SK-N-SH treated with all-trans-retinoic acid at 6 μM for 48 hours (cell line): ENCODE measurements around the gene PTGS1.

Experiments
- ARNTL ChIP-seq: fragments of 450-650 bp; formaldehyde crosslinking; IDR thresholded peaks from 2 replicates; pipeline ENCODE4 v1.5.0; 2020; ENCODE audit warnings: low read depth, mild to moderate bottlenecking, moderate library complexity, borderline replicate concordance
- ZNF8 ChIP-seq: fragments of 450-650 bp; formaldehyde crosslinking; IDR thresholded peaks from 2 replicates; pipeline ENCODE4 v1.5.0; 2020; ENCODE audit warnings: mild to moderate bottlenecking, moderate library complexity

DNA sequence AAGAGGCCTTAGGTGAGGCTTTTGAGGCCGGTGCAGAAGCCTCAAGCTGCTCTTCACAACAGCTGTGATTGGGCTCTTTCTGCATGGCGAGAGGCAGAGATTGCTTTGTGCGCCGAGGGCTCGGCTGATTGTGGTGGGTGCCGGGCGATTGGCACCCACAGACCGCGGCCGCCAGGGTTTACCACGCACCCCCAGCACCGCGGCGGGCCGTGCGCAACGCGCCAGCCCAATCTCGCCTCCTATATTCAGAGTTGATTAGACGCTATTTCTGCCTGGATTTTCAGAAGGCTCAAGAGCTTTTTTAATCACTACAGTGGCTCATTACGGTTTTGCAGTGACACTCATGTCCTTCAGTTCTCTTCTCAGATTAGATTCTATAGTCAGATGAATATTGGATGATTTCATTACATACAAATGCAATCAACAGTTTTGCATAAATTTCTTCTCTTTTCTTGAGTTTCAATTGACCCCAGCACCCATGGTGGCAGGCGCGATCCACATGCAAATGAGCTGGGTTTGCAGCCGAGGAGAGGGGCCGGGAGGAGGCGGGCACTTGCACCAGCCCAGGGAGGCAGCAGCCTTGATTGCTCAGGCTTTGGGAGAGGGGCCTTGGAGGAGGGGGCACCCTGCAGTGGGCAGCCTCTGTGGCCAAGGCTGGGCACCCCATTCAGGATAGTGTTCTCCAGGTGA is 33.8 kb upstream of the PTGS1 start:
- TF ChIP-seq ARNTL (CRISPR knock-in tag), result no peak
- no peak for TF ChIP-seq ZNF8 (CRISPR knock-in tag)
